ENCODE results near the gene UCK2.
A peak's percentile ranks its signal among the peaks of the same experiment; 100 is the strongest.

Gene UCK2

GRCh38 chr1:165937829-165938228 lies 110.4 kb downstream of the UCK2 start:
- DNase-seq (ENCODE audit: low read depth in 2 of 2): no peak

GRCh38 chr1:165938844-165939243 lies 111.4 kb downstream of the UCK2 start:
- DNase-seq (ENCODE audit: low read depth in 2 of 2): no peak

GRCh38 chr1:165941531-165941930 lies 114.1 kb downstream of the UCK2 start:
- DNase-seq (ENCODE audit: low read depth in 2 of 2): no peak

- no peak for DNase-seq (ENCODE audit: low read depth in 2 of 2)
Measured at GRCh38 chr1:165942062-165942461, 114.6 kb downstream of the UCK2 start.

- no peak for DNase-seq (ENCODE audit: low read depth in 2 of 2)
Measured at GRCh38 chr1:165942927-165943597, 115.6 kb downstream of the UCK2 start.

DNA sequence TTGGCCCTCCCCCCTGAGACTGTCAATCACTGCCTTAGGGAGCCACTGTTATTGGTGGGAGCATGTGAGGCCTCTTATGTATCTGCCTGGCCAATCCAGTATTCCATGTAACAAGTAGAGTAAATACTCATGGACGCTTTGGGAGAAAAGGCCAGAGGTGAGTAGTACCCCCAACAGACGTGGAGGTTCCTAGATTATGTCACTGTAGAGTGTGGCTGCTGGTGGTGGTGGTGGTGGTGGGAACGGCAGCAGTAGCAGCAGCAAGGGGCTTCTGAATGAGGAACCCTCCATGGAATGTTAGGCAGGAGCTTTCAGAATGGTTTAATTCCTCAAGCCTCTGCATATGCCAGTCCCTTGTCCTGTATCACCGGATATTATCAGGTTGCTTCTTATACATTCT lies 118.5 kb downstream of the UCK2 start:
- no peak for DNase-seq (ENCODE audit: low read depth in 2 of 2)

DNA sequence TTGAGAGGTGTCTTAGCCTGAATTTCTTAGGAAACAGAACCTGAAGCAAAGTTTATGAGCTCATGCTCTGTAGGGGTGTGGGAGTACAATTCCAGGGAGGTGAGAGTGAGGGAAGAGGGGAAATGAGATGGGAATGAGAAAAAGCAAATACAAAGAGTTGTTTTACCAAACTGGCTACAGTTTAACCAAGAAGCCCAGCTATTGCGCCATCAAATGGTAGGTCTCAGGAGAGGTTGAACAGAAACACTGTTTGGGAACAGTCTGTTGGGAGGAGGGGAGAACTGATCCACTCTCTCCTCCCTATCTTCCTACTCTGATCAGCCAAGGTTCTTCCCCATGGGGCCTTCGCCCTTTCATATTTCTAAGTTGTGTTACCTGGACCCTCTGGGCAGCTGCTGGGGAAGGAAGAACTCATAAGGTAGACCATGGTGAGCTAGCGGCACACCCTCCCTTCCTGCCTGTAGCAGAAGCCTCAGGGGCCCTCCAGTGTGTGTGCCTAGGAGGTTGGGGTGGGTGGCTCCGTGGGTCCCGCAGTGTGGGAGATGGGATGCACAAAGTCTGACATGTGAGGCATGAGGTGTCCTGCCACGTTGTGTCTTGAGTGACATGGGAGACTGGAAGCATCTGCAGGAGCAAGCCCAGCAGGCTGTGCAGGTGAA lies 120.5 kb downstream of the UCK2 start:
- DNase-seq (ENCODE audit: low read depth in 2 of 2): no peak

DNA sequence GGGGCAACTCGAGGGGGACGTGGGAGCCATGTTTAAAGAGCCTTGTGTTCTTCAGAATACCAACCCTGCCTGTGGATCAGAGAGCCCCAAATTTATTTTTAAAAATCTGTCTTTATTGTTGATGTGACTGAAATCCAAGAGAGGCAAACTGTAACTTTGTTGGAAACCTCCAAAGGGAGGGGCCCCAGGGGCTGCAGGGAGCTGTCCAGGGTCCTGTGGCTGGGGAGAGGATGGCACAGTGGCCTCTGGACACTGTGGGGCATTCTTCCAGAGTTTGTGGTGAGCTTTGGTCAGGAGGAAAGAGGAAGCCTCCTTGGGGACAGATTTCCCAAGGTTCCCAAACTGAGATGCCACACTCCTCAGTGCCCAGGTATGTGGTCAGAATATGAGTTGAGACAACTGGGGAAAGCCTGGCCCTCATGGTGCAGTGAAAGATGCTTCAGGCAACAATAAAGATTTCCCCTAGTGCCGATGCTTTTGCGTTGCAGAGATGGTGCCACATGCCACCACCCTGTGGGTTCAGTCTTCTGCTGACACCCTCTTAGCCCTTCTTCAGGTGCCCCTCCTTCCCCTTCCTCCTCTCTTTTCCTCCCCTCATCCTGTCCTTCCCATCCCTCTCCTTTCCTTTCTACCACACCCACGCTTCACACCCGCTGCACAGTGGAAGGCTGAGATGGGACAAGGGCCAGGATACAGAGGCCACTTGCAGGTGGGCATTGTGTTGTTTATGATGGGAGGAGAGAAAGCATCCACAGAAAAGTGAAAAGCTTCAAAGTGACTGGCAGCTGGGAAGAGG lies 122.1 kb downstream of the UCK2 start:
- no peak for DNase-seq (ENCODE audit: low read depth in 2 of 2)

- DNase-seq (ENCODE audit: low read depth in 2 of 2): peak; percentile 69 to 74
Measured at GRCh38 chr1:165954940-165955339, 127.5 kb downstream of the UCK2 start.

GRCh38 chr1:165958306-165958705 lies 130.9 kb downstream of the UCK2 start:
- no peak for DNase-seq (ENCODE audit: low read depth in 2 of 2)

- DNase-seq (ENCODE audit: low read depth in 2 of 2): peak; percentile 3
Measured at GRCh38 chr1:165960136-165960535, 132.7 kb downstream of the UCK2 start.

- no peak for DNase-seq (ENCODE audit: low read depth in 2 of 2)
Measured at GRCh38 chr1:165960881-165961280, 133.5 kb downstream of the UCK2 start.

Measured in fibroblast of skin of left biceps (primary cell).